Gastroesophageal sphincter (tissue), 4 donors: ENCODE results near the gene MYH8. TPM values are rescaled to one million over a fixed set of nuclear protein-coding genes. Genes with fewer than 3 reads are reported as not detected.

Experiments
- ATAC-seq: fragments of 150-250 bp; one replicate; pipeline ENCODE4 v1.9.1; 2016; ENCODE audit warnings: mild to moderate bottlenecking, moderate library complexity
- H3K27ac ChIP-seq, 4 donors: fragments of 200-600 bp; sonication (generic) in 3 of 4; 1 replicate in 3 of 4; 2 replicates in 1 of 4; pipeline ENCODE4 v1.5.1; 2016 to 2019
- H3K27me3 ChIP-seq: fragments of 200-600 bp; sonication (generic); one replicate; pipeline ENCODE4 v1.5.1; 2019
- H3K36me3 ChIP-seq, 2 donors: fragments of 200-600 bp; sonication (generic); one replicate each; pipeline ENCODE4 v1.5.1; 2019; ENCODE audit warnings: control low read depth in 1 of 2
- H3K4me1 ChIP-seq, 3 donors: fragments of 200-600 bp; sonication (generic); 1 replicate in 2 of 3; 2 replicates in 1 of 3; pipeline ENCODE4 v1.5.1; 2016 to 2019; ENCODE audit warnings: control low read depth in 2 of 3
- H3K4me3 ChIP-seq, 2 donors: fragments of 200-600 bp; sonication (generic); one replicate each; pipeline ENCODE4 v1.5.1; 2019; ENCODE audit warnings: mild to moderate bottlenecking in 1 of 2, moderate library complexity in 1 of 2
- H3K9me3 ChIP-seq, 3 donors: fragments of 200-600 bp; sonication (generic); one replicate each; pipeline ENCODE4 v1.5.1; 2017 to 2019; ENCODE audit warnings: control low read depth in 2 of 3
- EP300 ChIP-seq: sonication (generic); formaldehyde crosslinking; IDR thresholded peaks from one replicate; pipeline ENCODE4 v1.6.1; 2017; ENCODE audit warnings: antibody characterized with exemption, mild to moderate bottlenecking
- POLR2A ChIP-seq, 2 donors: fragments of 450-650 bp; IDR thresholded peaks; one replicate each; pipeline ENCODE4 v1.6.1; 2017; ENCODE audit warnings: antibody characterized with exemption in 2 of 2, mild to moderate bottlenecking in 2 of 2, moderate library complexity in 1 of 2
- POLR2AphosphoS5 ChIP-seq: sonication (generic); formaldehyde crosslinking; IDR thresholded peaks from one replicate; pipeline ENCODE4 v1.6.1; 2017; ENCODE audit warnings: antibody characterized with exemption
- WGBS, 2 donors: methylation state at CpG; one replicate each; pipeline ENCODE4 v1.1.5; 2018; ENCODE audit warnings: low coverage in 1 of 2; 5-methylcytosine and 5-hydroxymethylcytosine counted together
- total RNA-seq, 4 donors: library from RNA; depleted of rRNA; stranded (reverse); fragments of >200 nt; gene quantifications; one replicate each; pipeline ENCODE4 v1.1.0, GENCODE V29; 2016
- TF ChIP-seq, protein P1 (sequence below), 4 experiments: fragments of 200-600 bp in 2 of 4; fragments of 450-650 bp in 2 of 4; sonication (generic) in 1 of 4; IDR thresholded peaks; one replicate each; pipeline ENCODE4 v1.5.1; 2017 to 2019; ENCODE audit warnings: antibody characterized with exemption in 4 of 4, mild to moderate bottlenecking in 2 of 4, moderate library complexity in 2 of 4

The MYH8 gene
- total RNA-seq, 4 donors from 2014 or later = not detected

DNA sequence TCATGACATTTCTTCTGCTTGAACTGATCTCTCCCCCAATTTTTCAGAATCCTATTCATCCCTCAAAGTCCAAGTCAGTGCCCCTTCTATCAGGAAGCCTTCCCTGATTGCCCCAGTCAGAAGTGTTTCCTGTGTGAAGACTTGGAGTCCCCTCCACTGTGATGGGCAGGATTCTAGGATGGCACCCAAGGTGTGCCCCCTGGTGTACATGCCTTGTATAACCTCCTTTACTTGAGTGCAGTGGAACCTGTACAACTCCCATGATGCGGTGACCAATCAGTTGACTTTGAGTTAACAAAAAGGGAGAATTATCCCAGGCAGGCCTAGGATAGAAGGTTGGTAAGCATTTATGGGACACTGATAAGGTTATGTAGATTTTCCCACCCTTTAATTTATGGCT is 72.3 kb downstream of the MYH8 start:
- Histone ChIP-seq H3K4me1 (no peaks in the 10 kb centered on the region), H3K27me3 (no peaks in the 10 kb centered on the region), H3K36me3 (no peaks in the 10 kb centered on the region), H3K27ac (no peak overlapping the region), H3K4me3 (no peak overlapping the region), H3K9me3 (no peaks in the 10 kb centered on the region)
- TF ChIP-seq, protein P1, sequence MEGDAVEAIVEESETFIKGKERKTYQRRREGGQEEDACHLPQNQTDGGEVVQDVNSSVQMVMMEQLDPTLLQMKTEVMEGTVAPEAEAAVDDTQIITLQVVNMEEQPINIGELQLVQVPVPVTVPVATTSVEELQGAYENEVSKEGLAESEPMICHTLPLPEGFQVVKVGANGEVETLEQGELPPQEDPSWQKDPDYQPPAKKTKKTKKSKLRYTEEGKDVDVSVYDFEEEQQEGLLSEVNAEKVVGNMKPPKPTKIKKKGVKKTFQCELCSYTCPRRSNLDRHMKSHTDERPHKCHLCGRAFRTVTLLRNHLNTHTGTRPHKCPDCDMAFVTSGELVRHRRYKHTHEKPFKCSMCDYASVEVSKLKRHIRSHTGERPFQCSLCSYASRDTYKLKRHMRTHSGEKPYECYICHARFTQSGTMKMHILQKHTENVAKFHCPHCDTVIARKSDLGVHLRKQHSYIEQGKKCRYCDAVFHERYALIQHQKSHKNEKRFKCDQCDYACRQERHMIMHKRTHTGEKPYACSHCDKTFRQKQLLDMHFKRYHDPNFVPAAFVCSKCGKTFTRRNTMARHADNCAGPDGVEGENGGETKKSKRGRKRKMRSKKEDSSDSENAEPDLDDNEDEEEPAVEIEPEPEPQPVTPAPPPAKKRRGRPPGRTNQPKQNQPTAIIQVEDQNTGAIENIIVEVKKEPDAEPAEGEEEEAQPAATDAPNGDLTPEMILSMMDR (IDR thresholded peaks at IDR 0.05) = no peak
- TF ChIP-seq POLR2AphosphoS5 (no peak), POLR2A (IDR thresholded peaks at IDR 0.05) (no peak), EP300 (no peak)
- WGBS, 2 donors = no CpG with 5 or more reads among the region's 1 CpG
- no peak for ATAC-seq

DNA sequence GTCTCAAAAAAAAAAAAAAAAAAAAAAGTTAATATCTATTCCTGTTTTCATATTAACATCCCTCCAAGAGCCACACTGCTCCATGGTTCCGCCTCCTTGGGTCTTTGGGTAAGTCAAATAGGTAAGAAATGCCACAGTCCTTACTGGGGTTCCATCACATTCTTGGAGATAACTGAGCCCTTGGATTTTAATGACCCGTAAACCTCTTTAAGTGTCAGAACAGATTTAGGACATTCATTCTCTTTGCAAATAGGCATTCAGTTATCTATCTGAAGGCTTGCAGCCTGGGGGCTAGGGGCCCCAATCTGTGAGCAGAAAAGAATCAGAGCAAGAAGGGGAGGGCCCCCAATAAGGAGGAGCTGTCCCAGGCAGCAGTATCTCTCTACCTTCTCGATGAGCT is 76.9 kb downstream of the MYH8 start:
- Histone ChIP-seq H3K27me3 (no peaks in the 10 kb centered on the region), H3K4me1 (no peaks in the 10 kb centered on the region), H3K9me3 (no peaks in the 10 kb centered on the region), H3K36me3 (no peaks in the 10 kb centered on the region), H3K4me3 (no peak overlapping the region), H3K27ac (no peak overlapping the region)
- ATAC-seq = no peak
- TF ChIP-seq, protein P1 (IDR thresholded peaks at IDR 0.05) = no peak
- TF ChIP-seq POLR2A (IDR thresholded peaks at IDR 0.05) (no peak), EP300 (no peak), POLR2AphosphoS5 (no peak)
- 83 to 100% methylated on average over 2 of the region's 3 CpGs for WGBS, 2 donors

Other genes starting within 250 kb of the MYH8 start
- gene GAS7, start 223.3 kb downstream of the MYH8 start, total RNA-seq = 100 to 1,000 TPM in 1 of 4 donors, 10 to 100 TPM in 3; 62.6 to 122 (median 77.0) TPM
- gene MYH13, start 48.9 kb downstream of the MYH8 start, total RNA-seq = not detected
- gene MYH4, start 47.6 kb upstream of the MYH8 start, total RNA-seq = not detected
- under 1 TPM in 1 of 4 donors, not detected in 3; 0.15 TPM for gene MYH1, start 96.6 kb upstream of the MYH8 start, total RNA-seq
- 1 to 10 TPM in 2 of 4 donors, not detected in 2; 1.0 to 2.8 TPM for gene MYH2, start 127.7 kb upstream of the MYH8 start, total RNA-seq
- gene MYH3, start 235.4 kb upstream of the MYH8 start, total RNA-seq = 1 to 10 TPM in 3 of 4 donors, under 1 TPM in 1; 0.87 to 3.5 (median 1.7) TPM